Spleen (tissue), 11 donors: Measurements from ENCODE around the gene ITIH3. TPM values are rescaled to one million over a fixed set of nuclear protein-coding genes. Genes with fewer than 3 reads are reported as not detected.

Experiments
- DNase-seq: peaks from one replicate; pipeline ENCODE4 v3.0.0-alpha.2; 2020
- H3K27ac ChIP-seq, 8 donors: fragments of 200-600 bp; sonication (generic) in 7 of 8; 1 replicate in 4 of 8; 2 replicates in 4 of 8; pipeline versions ENCODE4 v1.5.0 to v1.8.0; 2016 to 2021; ENCODE audit warnings: inconsistent platforms in 4 of 8, mild to moderate bottlenecking in 4 of 8, moderate library complexity in 1 of 8
- H3K27me3 ChIP-seq, 7 donors: fragments of 200-600 bp; sonication (generic) in 6 of 7; replicated peaks in 1 of 7; 1 replicate in 4 of 7; 2 replicates in 3 of 7; pipeline versions ENCODE4 v1.5.0 to v1.8.0; 2016 to 2021; ENCODE audit warnings: inconsistent platforms in 3 of 7, mild to moderate bottlenecking in 1 of 7
- H3K36me3 ChIP-seq, 6 donors: fragments of 200-600 bp; sonication (generic) in 5 of 6; 1 replicate in 4 of 6; 2 replicates in 2 of 6; pipeline versions ENCODE4 v1.5.0 to v1.8.0; 2016 to 2021; ENCODE audit warnings: inconsistent platforms in 2 of 6
- H3K4me1 ChIP-seq, 6 donors: fragments of 200-600 bp; sonication (generic) in 5 of 6; 1 replicate in 3 of 6; 2 replicates in 3 of 6; pipeline versions ENCODE4 v1.5.0 to v1.8.0; 2016 to 2021; ENCODE audit warnings: inconsistent platforms in 3 of 6
- H3K4me3 ChIP-seq, 8 donors: fragments of 200-600 bp; sonication (generic) in 7 of 8; 1 replicate in 4 of 8; 2 replicates in 4 of 8; pipeline versions ENCODE4 v1.5.0 to v1.8.0; 2016 to 2021; ENCODE audit warnings: inconsistent platforms in 4 of 8, mild to moderate bottlenecking in 4 of 8, moderate library complexity in 2 of 8
- H3K9me3 ChIP-seq, 8 donors: fragments of 200-600 bp; sonication (generic) in 7 of 8; 1 replicate in 4 of 8; 2 replicates in 4 of 8; pipeline versions ENCODE4 v1.5.0 to v1.8.0; 2016 to 2021; ENCODE audit warnings: inconsistent platforms in 4 of 8
- CTCF ChIP-seq, 11 experiments: fragments of 200-600 bp in 7 of 11; fragments of 450-650 bp in 4 of 11; sonication (generic) in 4 of 11; IDR thresholded peaks in 8 of 11; conservative IDR thresholded peaks in 3 of 11; 1 replicate in 7 of 11; 2 replicates in 4 of 11; pipeline versions ENCODE4 v1.4.0 to v1.8.0; 2016 to 2021; ENCODE audit warnings: antibody characterized with exemption in 11 of 11, inconsistent platforms in 4 of 11, mild to moderate bottlenecking in 1 of 11
- POLR2A ChIP-seq, 3 donors: fragments of 450-650 bp; IDR thresholded peaks; one replicate each; pipeline ENCODE4 v1.5.1; 2017; ENCODE audit warnings: antibody characterized with exemption in 3 of 3, mild to moderate bottlenecking in 1 of 3
- POLR2AphosphoS5 ChIP-seq, 3 donors: sonication (generic); formaldehyde crosslinking; IDR thresholded peaks; one replicate each; pipeline ENCODE4 v1.5.1; 2017; ENCODE audit warnings: antibody characterized with exemption in 3 of 3
- WGBS, 5 donors: extraction: QIAGEN DNeasy Blood & Tissue Kit in 3 of 5; methylation state at CpG; one replicate each; pipeline versions ENCODE4 v1.1.5 to v1.1.7; 2013 to 2018; 5-methylcytosine and 5-hydroxymethylcytosine counted together
- intact Hi-C: fragments of 100-400 bp; cut with DNase I; formaldehyde crosslinking; loops from one replicate; pipeline ENCODE4 v1.15.0; 2023; ENCODE audit warnings: low total_unique reads
- polyA plus RNA-seq, 3 donors: library from polyadenylated mRNA; stranded (reverse); fragments of 200-250 nt; gene quantifications; one replicate each; pipeline ENCODE4 v1.2.1, GENCODE V29; 2013
- total RNA-seq, 7 donors: library from RNA; depleted of rRNA in 3 of 7; stranded (reverse); fragments of >200 nt in 3 of 7; fragmentation: NEBNext Ultra II Directional in 4 of 7; extraction: Animal tissue kit (Norgen Biotek cat#: 25700) in 4 of 7; gene quantifications; one replicate each; pipeline versions ENCODE4 v1.1.0 to v1.2.1, GENCODE V29; 2016 to 2021
- donor health status: healthy with polysubstance abuse.
- donor health status: DM: no; HTN: no; CAD: no; lungs with moderate emphysema.
- donor health status: DM: no; HTN: no; CAD: no.
- donor health status: Bipolar disorder and iron deficiency.
- donor health status: healthy.
- donor health status: DM: no; HTN: no; CAD: no.
- donor health status: DM: yes; HTN: yes; CAD: no.

Gene ITIH3
- total and polyA plus RNA-seq, 10 donors, result 8.0 to 53.7 (median 16.5) TPM

- Histone ChIP-seq H3K27ac (no peak overlapping the region), H3K4me1 (peaks cover 0 to 19% (median 0%) of the 10 kb centered on the region in 6 donors), H3K4me3 (no peak overlapping the region), H3K36me3 (no peaks in the 10 kb centered on the region), H3K27me3 (no peaks in the 10 kb centered on the region), H3K9me3 (no peaks in the 10 kb centered on the region)
- intact Hi-C loops, result no loop called here
- TF ChIP-seq POLR2AphosphoS5 (IDR thresholded peaks at IDR 0.05) (no peak), CTCF (IDR thresholded peaks at IDR 0.05 in 8 of 11, conservative IDR thresholded peaks at IDR 0.05 in 3 of 11) (no peak), POLR2A (IDR thresholded peaks at IDR 0.05) (no peak)
- DNase-seq, result no peak
- 84 to 95% (median 88%) methylated on average over 5 to 13 of the region's 13 CpGs for whole genome bisulfite sequencing, 5 donors
Measured at GRCh38 chr3:52790741-52791140, 3.9 kb upstream of the ITIH3 start.

- intact Hi-C loops, result no loop called here
- DNase-seq, result no peak
- TF ChIP-seq POLR2AphosphoS5 (IDR thresholded peaks at IDR 0.05) (no peak), CTCF (IDR thresholded peaks at IDR 0.05 in 8 of 11, conservative IDR thresholded peaks at IDR 0.05 in 3 of 11) (no peak), POLR2A (IDR thresholded peaks at IDR 0.05) (no peak)
Measured at GRCh38 chr3:52791366-52791765, 3.2 kb upstream of the ITIH3 start.

GRCh38 chr3:52791928-52792327, 2.7 kb upstream of the ITIH3 start:
- Histone ChIP-seq H3K36me3 (no peaks in the 10 kb centered on the region), H3K27ac (peak overlapping the region in 1 of 8 donors; percentile 72), H3K4me1 (peaks cover 0 to 20% (median 0%) of the 10 kb centered on the region in 6 donors), H3K9me3 (no peaks in the 10 kb centered on the region), H3K4me3 (no peak overlapping the region), H3K27me3 (no peaks in the 10 kb centered on the region)
- DNase-seq, result no peak
- intact Hi-C loops, result no loop called here
- TF ChIP-seq POLR2A (IDR thresholded peaks at IDR 0.05) (no peak), POLR2AphosphoS5 (IDR thresholded peaks at IDR 0.05) (no peak), CTCF (IDR thresholded peaks at IDR 0.05 in 8 of 11, conservative IDR thresholded peaks at IDR 0.05 in 3 of 11) (no peak)
- 72 to 92% (median 88%) methylated on average over 4 of the region's 4 CpGs for whole genome bisulfite sequencing, 5 donors

More at GRCh38 chr3:52791366-52791765, 3.2 kb upstream of the ITIH3 start:
- no peak overlapping the region for H3K4me3 ChIP-seq
- 79 to 86% (median 82%) methylated on average over 9 to 12 of the region's 12 CpGs for WGBS, 5 donors
- no peaks in the 10 kb centered on the region for H3K27me3 ChIP-seq
- no peaks in the 10 kb centered on the region for H3K36me3 ChIP-seq
- H3K27ac ChIP-seq, result no peak overlapping the region
- peaks cover 0 to 20% (median 0%) of the 10 kb centered on the region in 6 donors for H3K4me1 ChIP-seq
- H3K9me3 ChIP-seq, result no peaks in the 10 kb centered on the region

- DNase-seq, result no peak
- WGBS, 5 donors, result 89 to 93% (median 90%) methylated on average over 6 to 7 of the region's 7 CpGs
- Histone ChIP-seq H3K9me3 (no peaks in the 10 kb centered on the region), H3K27ac (peak overlapping the region in 1 of 8 donors; percentile 72), H3K4me3 (no peak overlapping the region), H3K36me3 (no peaks in the 10 kb centered on the region), H3K4me1 (peaks cover 0 to 20% (median 0%) of the 10 kb centered on the region in 6 donors), H3K27me3 (no peaks in the 10 kb centered on the region)
- intact Hi-C loops, result no loop called here
- TF ChIP-seq CTCF (IDR thresholded peaks at IDR 0.05 in 8 of 11, conservative IDR thresholded peaks at IDR 0.05 in 3 of 11) (no peak), POLR2AphosphoS5 (IDR thresholded peaks at IDR 0.05) (no peak), POLR2A (IDR thresholded peaks at IDR 0.05) (no peak)
Measured at GRCh38 chr3:52792413-52792812, 2.2 kb upstream of the ITIH3 start.
